GM21717 (cell line): ENCODE data around the gene SDR42E2.
"Not testable (repeated sequence)": the region's sequence is repeated elsewhere in the genome, so short reads cannot be mapped to it uniquely, and the experiment has no call there.

Experiments used
- ATAC-seq: cut with Tn5 transposase; IDR thresholded peaks from one replicate; pipeline ENCODE4 v1.9.1; 2021; ENCODE audit warnings: mild to moderate bottlenecking, moderate library complexity; ENCODE audit not compliant: unreplicated experiment

The SDR42E2 gene

GRCh38 chr16:22161999-22162655, at the start of gene SDR42E2:
TSS of gene SDR42E2 (plus strand) at chr16:22162506. CDS start at chr16:22165583, 3,077 bp downstream.
- ATAC-seq = no peak

- ATAC-seq = no peak
Observed at GRCh38 chr16:22116095-22116700, 46.1 kb upstream of the SDR42E2 start.

GRCh38 chr16:22117609-22118008, 44.7 kb upstream of the SDR42E2 start:
- ATAC-seq = no peak

- no peak for ATAC-seq
Observed at GRCh38 chr16:22120440-22120839, 41.9 kb upstream of the SDR42E2 start.

GRCh38 chr16:22122239-22122638, 40.1 kb upstream of the SDR42E2 start:
- ATAC-seq = no peak

GRCh38 chr16:22123146-22123545, 39.2 kb upstream of the SDR42E2 start:
- ATAC-seq = no peak

GRCh38 chr16:22123759-22124490, 38.4 kb upstream of the SDR42E2 start:
- no peak for ATAC-seq

GRCh38 chr16:22124583-22125284, 37.6 kb upstream of the SDR42E2 start:
- ATAC-seq = no peak

- no peak for ATAC-seq
Observed at GRCh38 chr16:22126037-22126558, 36.2 kb upstream of the SDR42E2 start.

GRCh38 chr16:22128537-22128936, 33.8 kb upstream of the SDR42E2 start:
- ATAC-seq = not testable (repeated sequence)

GRCh38 chr16:22130528-22130927, 31.8 kb upstream of the SDR42E2 start:
- ATAC-seq = no peak

GRCh38 chr16:22132801-22133200, 29.5 kb upstream of the SDR42E2 start:
- no peak for ATAC-seq

GRCh38 chr16:22138482-22138881, 23.8 kb upstream of the SDR42E2 start:
- no peak for ATAC-seq

GRCh38 chr16:22139008-22139407, 23.3 kb upstream of the SDR42E2 start:
- ATAC-seq = no peak

- no peak for ATAC-seq
Observed at GRCh38 chr16:22139732-22140131, 22.6 kb upstream of the SDR42E2 start.

- ATAC-seq = no peak
Observed at GRCh38 chr16:22141767-22142166, 20.5 kb upstream of the SDR42E2 start.

GRCh38 chr16:22144520-22144919, 17.8 kb upstream of the SDR42E2 start:
- no peak for ATAC-seq

GRCh38 chr16:22147853-22148252, 14.5 kb upstream of the SDR42E2 start:
- no peak for ATAC-seq

- no peak for ATAC-seq
Observed at GRCh38 chr16:22151246-22151998, 10.9 kb upstream of the SDR42E2 start.

GRCh38 chr16:22152316-22152715, 10.0 kb upstream of the SDR42E2 start:
- ATAC-seq = no peak
